NCI-H748 (cell line): ENCODE data around the gene SDK1.
A peak's percentile ranks its signal among the peaks of the same experiment; 100 is the strongest.
"Not testable (repeated sequence)": the region's sequence is repeated elsewhere in the genome, so short reads cannot be mapped to it uniquely, and the experiment has no call there.

Experiments
- DNase-seq: peaks from one replicate; lab custom pipeline; 2025; ENCODE audit not compliant: unreplicated experiment; lab: John Stamatoyannopoulos, UW

Gene SDK1

GRCh38 chr7:3643091-3643490, 342.0 kb downstream of the SDK1 start:
- DNase-seq, result no peak

- DNase-seq, result no peak
Observed at GRCh38 chr7:3648276-3648675, 347.2 kb downstream of the SDK1 start.

- DNase-seq, result no peak
Observed at GRCh38 chr7:3649250-3649649, 348.2 kb downstream of the SDK1 start.

GRCh38 chr7:3649678-3650440, 348.8 kb downstream of the SDK1 start:
- DNase-seq, result no peak

GRCh38 chr7:3650844-3651243, 349.8 kb downstream of the SDK1 start:
- no peak for DNase-seq

- DNase-seq, result no peak
Observed at GRCh38 chr7:3655635-3656034, 354.6 kb downstream of the SDK1 start.

- no peak for DNase-seq
Observed at GRCh38 chr7:3657206-3657605, 356.2 kb downstream of the SDK1 start.

GRCh38 chr7:3668743-3669142, 367.7 kb downstream of the SDK1 start:
- DNase-seq, result no peak

GRCh38 chr7:3670898-3671297, 369.8 kb downstream of the SDK1 start:
- no peak for DNase-seq

- DNase-seq, result peak; percentile 66
Observed at GRCh38 chr7:3673524-3673923, 372.5 kb downstream of the SDK1 start.

GRCh38 chr7:3678314-3678810, 377.3 kb downstream of the SDK1 start:
- DNase-seq, result no peak

GRCh38 chr7:3682028-3682710, 381.1 kb downstream of the SDK1 start:
- DNase-seq, result no peak

- no peak for DNase-seq
Observed at GRCh38 chr7:3683546-3684539, 382.8 kb downstream of the SDK1 start.

GRCh38 chr7:3688071-3688470, 387.0 kb downstream of the SDK1 start:
- DNase-seq, result no peak

- DNase-seq, result no peak
Observed at GRCh38 chr7:3688842-3689241, 387.8 kb downstream of the SDK1 start.

GRCh38 chr7:3691478-3692158, 390.6 kb downstream of the SDK1 start:
- no peak for DNase-seq

- peak; percentile 11 for DNase-seq
Observed at GRCh38 chr7:3695602-3696001, 394.6 kb downstream of the SDK1 start.

GRCh38 chr7:3696113-3696512, 395.1 kb downstream of the SDK1 start:
- no peak for DNase-seq

GRCh38 chr7:3697472-3697871, 396.4 kb downstream of the SDK1 start:
- DNase-seq, result no peak

- DNase-seq, result no peak
Observed at GRCh38 chr7:3705258-3705657, 404.2 kb downstream of the SDK1 start.

- not testable (repeated sequence) for DNase-seq
Observed at GRCh38 chr7:3706091-3706490, 405.0 kb downstream of the SDK1 start.
